ENCODE measurements around the gene CCL22.

CCL22 gene

DNA sequence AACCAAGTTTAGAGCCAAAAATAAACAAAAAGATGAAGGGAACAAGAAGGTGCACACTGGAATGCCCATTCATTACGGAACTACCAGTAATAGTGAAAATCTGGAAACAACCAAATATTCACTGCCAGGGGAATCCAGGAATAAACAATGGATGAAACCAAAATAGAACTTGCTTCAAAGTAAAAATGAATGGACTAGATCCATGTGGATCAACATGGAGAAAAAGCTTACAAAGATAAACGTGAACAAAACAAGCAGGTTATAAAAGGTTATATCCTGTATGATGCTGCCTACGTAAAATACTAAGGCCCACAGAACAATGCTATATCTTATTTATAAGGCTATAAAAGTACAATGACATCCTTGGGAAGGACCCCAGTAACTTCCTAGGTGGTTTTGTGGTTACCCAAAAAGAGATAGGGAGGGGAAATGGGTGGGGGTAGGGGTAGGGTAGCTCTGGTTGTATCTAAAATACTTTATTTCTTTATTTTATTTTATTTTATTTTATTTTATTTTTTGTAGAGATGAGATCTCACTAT lies 12.8 kb upstream of the CCL22 start:
- no peaks in the 10 kb centered on the region for H3K36me3 ChIP-seq (ENCODE audit: control insufficient read depth in 2 of 2, insufficient read depth in 1 of 2, low read length in 2 of 2)
- TF ChIP-seq, protein P1, sequence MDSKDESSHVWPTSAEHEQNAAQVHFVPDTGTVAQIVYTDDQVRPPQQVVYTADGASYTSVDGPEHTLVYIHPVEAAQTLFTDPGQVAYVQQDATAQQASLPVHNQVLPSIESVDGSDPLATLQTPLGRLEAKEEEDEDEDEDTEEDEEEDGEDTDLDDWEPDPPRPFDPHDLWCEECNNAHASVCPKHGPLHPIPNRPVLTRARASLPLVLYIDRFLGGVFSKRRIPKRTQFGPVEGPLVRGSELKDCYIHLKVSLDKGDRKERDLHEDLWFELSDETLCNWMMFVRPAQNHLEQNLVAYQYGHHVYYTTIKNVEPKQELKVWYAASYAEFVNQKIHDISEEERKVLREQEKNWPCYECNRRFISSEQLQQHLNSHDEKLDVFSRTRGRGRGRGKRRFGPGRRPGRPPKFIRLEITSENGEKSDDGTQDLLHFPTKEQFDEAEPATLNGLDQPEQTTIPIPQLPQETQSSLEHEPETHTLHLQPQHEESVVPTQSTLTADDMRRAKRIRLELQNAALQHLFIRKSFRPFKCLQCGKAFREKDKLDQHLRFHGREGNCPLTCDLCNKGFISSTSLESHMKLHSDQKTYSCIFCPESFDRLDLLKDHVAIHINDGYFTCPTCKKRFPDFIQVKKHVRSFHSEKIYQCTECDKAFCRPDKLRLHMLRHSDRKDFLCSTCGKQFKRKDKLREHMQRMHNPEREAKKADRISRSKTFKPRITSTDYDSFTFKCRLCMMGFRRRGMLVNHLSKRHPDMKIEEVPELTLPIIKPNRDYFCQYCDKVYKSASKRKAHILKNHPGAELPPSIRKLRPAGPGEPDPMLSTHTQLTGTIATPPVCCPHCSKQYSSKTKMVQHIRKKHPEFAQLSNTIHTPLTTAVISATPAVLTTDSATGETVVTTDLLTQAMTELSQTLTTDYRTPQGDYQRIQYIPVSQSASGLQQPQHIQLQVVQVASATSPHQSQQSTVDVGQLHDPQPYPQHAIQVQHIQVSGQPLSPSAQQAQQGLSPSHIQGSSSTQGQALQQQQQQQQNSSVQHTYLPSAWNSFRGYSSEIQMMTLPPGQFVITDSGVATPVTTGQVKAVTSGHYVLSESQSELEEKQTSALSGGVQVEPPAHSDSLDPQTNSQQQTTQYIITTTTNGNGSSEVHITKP (tag by site-specific recombination; IDR thresholded peaks at IDR 0.05), result 0 out of 2 replicates have a peak, but pooled peaks have one; percentile 19
- TF ChIP-seq KLF8 (tag by site-specific recombination; IDR thresholded peaks at IDR 0.05), result no peak
- TF ChIP-seq, protein P2, sequence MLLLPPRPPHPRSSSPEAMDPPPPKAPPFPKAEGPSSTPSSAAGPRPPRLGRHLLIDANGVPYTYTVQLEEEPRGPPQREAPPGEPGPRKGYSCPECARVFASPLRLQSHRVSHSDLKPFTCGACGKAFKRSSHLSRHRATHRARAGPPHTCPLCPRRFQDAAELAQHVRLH (tag by site-specific recombination; IDR thresholded peaks at IDR 0.05), result no peak
- no peak overlapping the region for H3K4me3 ChIP-seq (ENCODE audit: low read depth, low read length)
- peaks cover 5% of the 10 kb centered on the region for H3K4me1 ChIP-seq (ENCODE audit: control insufficient read depth, insufficient read depth, low read length)
- H3K9me3 ChIP-seq (ENCODE audit: control insufficient read depth, insufficient read depth, low read depth, low read length), result no peaks in the 10 kb centered on the region
- ChIA-PET POLR2A (no interaction called here), CTCF (no interaction called here)
- H3K27ac ChIP-seq (ENCODE audit: extremely low read depth, low read depth, low read length), result no peak overlapping the region

GRCh38 chr16:57347858-57348257 lies 10.7 kb upstream of the CCL22 start:
- Histone ChIP-seq H3K36me3 (ENCODE audit: control insufficient read depth in 2 of 2, insufficient read depth in 1 of 2, low read length in 2 of 2) (no peaks in the 10 kb centered on the region), H3K4me1 (ENCODE audit: control insufficient read depth, insufficient read depth, low read length) (no peaks in the 10 kb centered on the region), H3K9me3 (ENCODE audit: control insufficient read depth, insufficient read depth, low read depth, low read length) (no peaks in the 10 kb centered on the region), H3K4me3 (ENCODE audit: low read depth, low read length) (no peak overlapping the region), H3K27ac (ENCODE audit: extremely low read depth, low read depth, low read length) (no peak overlapping the region)
- TF ChIP-seq ZNF335 (tag by site-specific recombination; conservative IDR thresholded peaks at IDR 0.05), result no peak
- TF ChIP-seq GLIS1 (tag by site-specific recombination; IDR thresholded peaks at IDR 0.05), result no peak
- TF ChIP-seq, protein P3, sequence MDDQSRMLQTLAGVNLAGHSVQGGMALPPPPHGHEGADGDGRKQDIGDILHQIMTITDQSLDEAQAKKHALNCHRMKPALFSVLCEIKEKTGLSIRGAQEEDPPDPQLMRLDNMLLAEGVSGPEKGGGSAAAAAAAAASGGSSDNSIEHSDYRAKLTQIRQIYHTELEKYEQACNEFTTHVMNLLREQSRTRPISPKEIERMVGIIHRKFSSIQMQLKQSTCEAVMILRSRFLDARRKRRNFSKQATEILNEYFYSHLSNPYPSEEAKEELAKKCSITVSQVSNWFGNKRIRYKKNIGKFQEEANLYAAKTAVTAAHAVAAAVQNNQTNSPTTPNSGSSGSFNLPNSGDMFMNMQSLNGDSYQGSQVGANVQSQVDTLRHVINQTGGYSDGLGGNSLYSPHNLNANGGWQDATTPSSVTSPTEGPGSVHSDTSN (CRISPR knock-in tag; IDR thresholded peaks at IDR 0.05), result no peak
- no peak for TF ChIP-seq ZNF654 (tag by site-specific recombination; IDR thresholded peaks at IDR 0.05; ENCODE audit: low read depth)
- no peak for TF ChIP-seq ZNF311 (tag by site-specific recombination; IDR thresholded peaks at IDR 0.05; ENCODE audit: borderline replicate concordance)
- no peak for TF ChIP-seq ZNF121 (tag by site-specific recombination; IDR thresholded peaks at IDR 0.05)
- no peak for TF ChIP-seq ZNF239 (tag by site-specific recombination; IDR thresholded peaks at IDR 0.05)
- TF ChIP-seq, protein P4, sequence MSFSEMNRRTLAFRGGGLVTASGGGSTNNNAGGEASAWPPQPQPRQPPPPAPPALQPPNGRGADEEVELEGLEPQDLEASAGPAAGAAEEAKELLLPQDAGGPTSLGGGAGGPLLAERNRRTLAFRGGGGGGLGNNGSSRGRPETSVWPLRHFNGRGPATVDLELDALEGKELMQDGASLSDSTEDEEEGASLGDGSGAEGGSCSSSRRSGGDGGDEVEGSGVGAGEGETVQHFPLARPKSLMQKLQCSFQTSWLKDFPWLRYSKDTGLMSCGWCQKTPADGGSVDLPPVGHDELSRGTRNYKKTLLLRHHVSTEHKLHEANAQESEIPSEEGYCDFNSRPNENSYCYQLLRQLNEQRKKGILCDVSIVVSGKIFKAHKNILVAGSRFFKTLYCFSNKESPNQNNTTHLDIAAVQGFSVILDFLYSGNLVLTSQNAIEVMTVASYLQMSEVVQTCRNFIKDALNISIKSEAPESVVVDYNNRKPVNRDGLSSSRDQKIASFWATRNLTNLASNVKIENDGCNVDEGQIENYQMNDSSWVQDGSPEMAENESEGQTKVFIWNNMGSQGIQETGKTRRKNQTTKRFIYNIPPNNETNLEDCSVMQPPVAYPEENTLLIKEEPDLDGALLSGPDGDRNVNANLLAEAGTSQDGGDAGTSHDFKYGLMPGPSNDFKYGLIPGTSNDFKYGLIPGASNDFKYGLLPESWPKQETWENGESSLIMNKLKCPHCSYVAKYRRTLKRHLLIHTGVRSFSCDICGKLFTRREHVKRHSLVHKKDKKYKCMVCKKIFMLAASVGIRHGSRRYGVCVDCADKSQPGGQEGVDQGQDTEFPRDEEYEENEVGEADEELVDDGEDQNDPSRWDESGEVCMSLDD (tag by site-specific recombination; IDR thresholded peaks at IDR 0.05), result no peak
- TF ChIP-seq ZNF776 (tag by site-specific recombination; IDR thresholded peaks at IDR 0.05; ENCODE audit: borderline replicate concordance), result no peak
- no peak for TF ChIP-seq BCL11A (tag by site-specific recombination; IDR thresholded peaks at IDR 0.05; ENCODE audit: low read depth)
- POLR2A ChIA-PET, result no interaction called here
- CTCF ChIA-PET, result no interaction called here

- H3K4me3 ChIP-seq (ENCODE audit: low read depth, low read length), result no peak overlapping the region
- ChIA-PET CTCF (no interaction called here), POLR2A (no interaction called here)
- H3K9me3 ChIP-seq (ENCODE audit: control insufficient read depth, insufficient read depth, low read depth, low read length), result no peaks in the 10 kb centered on the region
- no peaks in the 10 kb centered on the region for H3K4me1 ChIP-seq (ENCODE audit: control insufficient read depth, insufficient read depth, low read length)
- H3K36me3 ChIP-seq (ENCODE audit: control insufficient read depth in 2 of 2, insufficient read depth in 1 of 2, low read length in 2 of 2), result no peaks in the 10 kb centered on the region
- H3K27ac ChIP-seq (ENCODE audit: extremely low read depth, low read depth, low read length), result no peak overlapping the region
- no peak for TF ChIP-seq ZNF621 (tag by site-specific recombination; IDR thresholded peaks at IDR 0.05)
- TF ChIP-seq ZNF366 (tag by site-specific recombination; conservative IDR thresholded peaks at IDR 0.05), result no peak
- no peak for TF ChIP-seq ZNF558 (tag by site-specific recombination; IDR thresholded peaks at IDR 0.05)
- no peak for TF ChIP-seq AEBP2 (tag by site-specific recombination; IDR thresholded peaks at IDR 0.05; ENCODE audit: borderline replicate concordance)
- TF ChIP-seq ZNF155 (tag by site-specific recombination; IDR thresholded peaks at IDR 0.05), result no peak
- TF ChIP-seq GLIS2 (tag by site-specific recombination; IDR thresholded peaks at IDR 0.05), result no peak
- no peak for TF ChIP-seq ZNF596 (tag by site-specific recombination; IDR thresholded peaks at IDR 0.05)
- TF ChIP-seq ZNF133 (tag by site-specific recombination; IDR thresholded peaks at IDR 0.05), result no peak
- TF ChIP-seq ZNF26 (tag by site-specific recombination; IDR thresholded peaks at IDR 0.05), result no peak
Observed at GRCh38 chr16:57348327-57348726, 10.3 kb upstream of the CCL22 start.

All from HEK293 (cell line).